NCI-H128 (cell line): ENCODE measurements around the gene STARD5.
"Not testable (repeated sequence)": the region's sequence is repeated elsewhere in the genome, so short reads cannot be mapped to it uniquely, and the experiment has no call there.

ENCODE experiments used
- DNase-seq: peaks from one replicate; lab custom pipeline; 2025; ENCODE audit not compliant: unreplicated experiment; lab: John Stamatoyannopoulos, UW

The STARD5 gene

DNA sequence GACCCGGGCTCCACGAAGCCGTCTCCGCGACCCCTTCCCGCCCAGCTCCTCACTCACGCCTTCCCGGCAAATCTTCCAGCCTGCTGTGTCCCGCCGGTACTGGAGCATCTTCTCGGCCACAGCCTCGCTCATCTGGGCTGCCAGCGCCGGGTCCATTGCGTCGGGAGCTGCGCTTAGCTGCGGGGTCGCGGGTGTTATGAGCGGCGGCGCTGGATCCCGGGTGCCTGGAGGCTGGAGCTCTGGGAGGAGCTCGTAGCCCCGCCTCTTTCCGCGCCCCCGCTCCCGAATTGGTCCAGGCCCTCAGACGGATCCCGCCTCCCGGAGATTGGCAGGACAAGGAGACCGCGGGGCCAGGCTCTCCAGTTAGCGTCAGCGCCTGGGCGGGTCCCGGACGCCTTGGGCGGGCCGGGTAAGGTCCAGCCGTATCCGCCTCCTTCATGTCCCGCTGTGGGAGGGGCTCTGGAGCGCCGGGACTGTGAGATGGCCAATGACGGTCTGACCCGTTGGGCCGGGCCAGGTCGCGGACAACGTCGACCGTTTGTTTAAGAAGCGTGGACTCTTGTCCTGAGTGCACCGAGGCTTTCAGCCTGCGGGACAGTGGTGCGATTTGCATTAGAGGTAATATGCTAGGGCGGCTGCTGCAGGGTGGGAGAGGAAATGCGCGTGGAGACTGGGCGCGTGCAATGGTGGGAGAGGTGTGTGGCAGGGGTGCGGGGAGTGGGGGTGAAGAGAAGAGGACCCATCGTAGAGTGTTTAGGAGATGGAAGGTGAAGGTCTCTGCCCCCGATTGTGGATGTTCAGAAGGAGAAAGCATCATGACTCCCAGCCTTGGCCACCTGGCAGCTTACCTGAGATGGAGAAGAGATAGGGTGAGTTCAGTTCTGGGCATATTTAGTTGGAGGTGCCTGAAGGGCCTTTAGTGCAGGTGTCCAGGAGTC, at the start of gene STARD5:
Gene STARD5 (minus strand): TSS at position 198 of the 938 bp plus-strand sequence. CDS start 42 bp downstream, at position 156.
- peak; percentile 87 for DNase-seq

GRCh38 chr15:81373176-81373575, 49.2 kb upstream of the STARD5 start:
- no peak for DNase-seq

- DNase-seq, result no peak
Measured at GRCh38 chr15:81372575-81372974, 48.6 kb upstream of the STARD5 start.

DNA sequence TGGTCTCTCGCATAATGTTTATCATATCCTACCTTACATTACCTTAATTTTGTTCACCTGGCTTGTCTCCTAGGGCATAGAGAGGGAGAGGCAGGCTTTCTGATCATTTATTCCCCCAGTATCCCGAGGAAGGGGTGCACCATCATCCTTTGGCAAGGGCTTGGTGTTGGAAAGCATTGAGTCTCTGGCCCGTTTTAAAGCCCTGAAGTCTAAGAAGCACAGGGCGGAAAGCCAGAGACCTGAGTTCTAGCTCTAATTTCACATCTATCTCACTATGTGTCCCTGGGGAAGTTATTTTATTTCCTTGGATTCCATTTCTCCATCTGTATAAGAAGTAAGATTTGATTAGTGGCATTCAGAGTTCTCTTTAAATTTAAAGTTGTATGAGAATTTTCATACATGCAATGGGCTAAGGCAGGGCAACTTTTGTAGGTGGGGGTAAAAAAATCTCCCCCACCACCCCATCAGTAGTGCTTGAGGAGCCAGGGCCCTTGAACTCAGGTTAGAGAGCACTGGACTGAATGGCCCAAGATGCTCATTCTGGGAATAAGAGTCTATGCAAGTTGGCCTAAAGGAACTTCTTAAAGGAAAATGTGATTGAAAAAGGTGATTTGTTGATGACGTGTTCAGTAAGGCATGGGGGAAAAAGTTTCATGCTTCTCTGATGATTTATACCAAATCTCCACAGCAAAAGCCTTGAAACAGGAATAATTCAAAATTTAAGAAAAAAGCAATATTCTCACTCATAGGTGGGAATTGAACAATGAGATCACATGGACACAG, 40.0 kb upstream of the STARD5 start:
- DNase-seq, result no peak

DNA sequence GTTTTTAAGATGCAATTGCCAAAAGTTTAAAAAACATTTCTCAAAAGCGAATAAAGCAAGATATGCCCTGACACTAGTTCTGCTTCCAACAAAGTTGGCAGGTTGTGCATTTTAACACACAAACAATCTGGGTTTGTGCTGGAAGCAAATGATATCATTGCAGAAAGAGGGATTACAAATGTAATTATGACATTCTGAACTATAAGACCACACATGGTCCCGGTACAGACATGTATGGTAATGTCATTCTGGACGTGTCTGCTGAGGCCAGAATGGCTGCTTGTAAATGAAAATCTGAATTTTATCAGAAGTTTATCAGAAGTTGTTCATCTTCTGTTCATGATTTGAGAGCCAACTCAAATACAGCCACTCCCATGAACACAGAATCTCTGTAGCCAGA, 39.3 kb upstream of the STARD5 start:
- no peak for DNase-seq

GRCh38 chr15:81362790-81363189, 38.8 kb upstream of the STARD5 start:
- DNase-seq, result no peak

DNA sequence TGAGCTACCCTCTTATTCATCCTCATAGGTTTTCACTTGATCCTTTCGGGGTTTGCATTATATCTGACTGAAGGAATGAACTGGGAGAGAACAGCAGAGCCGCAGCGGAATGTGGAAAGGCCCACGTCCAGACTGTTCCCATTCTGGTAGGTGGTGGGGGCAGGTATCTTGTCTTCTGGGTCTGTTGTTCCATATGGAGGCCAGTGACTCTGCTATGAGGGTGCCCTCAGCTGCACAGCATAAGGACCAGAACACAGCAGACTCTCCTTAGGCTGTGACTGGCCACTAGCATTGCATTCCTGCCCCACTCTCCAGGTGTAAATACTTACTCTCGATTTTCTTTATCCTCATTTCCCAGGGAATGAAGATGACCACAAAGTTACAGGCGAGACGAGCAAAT, 38.0 kb upstream of the STARD5 start:
- no peak for DNase-seq

- no peak for DNase-seq
Measured at GRCh38 chr15:81360491-81360890, 36.5 kb upstream of the STARD5 start.

GRCh38 chr15:81358248-81358647, 34.3 kb upstream of the STARD5 start:
- DNase-seq, result no peak

DNA sequence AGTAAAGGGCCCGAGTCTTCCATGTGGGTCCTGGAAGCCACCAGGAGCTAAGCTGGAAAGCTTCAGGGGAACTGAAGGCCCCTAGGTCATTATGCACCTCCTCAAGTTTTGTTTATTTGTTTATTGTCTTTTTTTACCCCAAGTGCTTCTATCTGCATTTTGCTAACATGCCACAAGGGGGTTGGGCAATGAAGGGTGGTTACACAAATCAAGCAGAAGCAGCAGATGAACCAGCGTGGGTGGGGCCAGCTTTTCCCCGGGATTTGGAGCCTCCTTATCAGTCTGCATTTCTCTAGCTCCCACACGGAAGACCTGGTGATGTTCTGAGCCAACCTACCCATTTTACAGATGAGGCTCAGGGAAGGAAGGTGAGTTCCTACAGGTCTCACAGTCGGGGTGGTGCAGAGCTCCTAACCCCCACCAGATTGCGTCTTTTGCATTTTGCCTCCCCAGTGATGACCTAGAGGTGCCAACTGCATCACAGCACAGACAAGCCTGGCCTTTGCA, 33.3 kb upstream of the STARD5 start:
- no peak for DNase-seq

DNA sequence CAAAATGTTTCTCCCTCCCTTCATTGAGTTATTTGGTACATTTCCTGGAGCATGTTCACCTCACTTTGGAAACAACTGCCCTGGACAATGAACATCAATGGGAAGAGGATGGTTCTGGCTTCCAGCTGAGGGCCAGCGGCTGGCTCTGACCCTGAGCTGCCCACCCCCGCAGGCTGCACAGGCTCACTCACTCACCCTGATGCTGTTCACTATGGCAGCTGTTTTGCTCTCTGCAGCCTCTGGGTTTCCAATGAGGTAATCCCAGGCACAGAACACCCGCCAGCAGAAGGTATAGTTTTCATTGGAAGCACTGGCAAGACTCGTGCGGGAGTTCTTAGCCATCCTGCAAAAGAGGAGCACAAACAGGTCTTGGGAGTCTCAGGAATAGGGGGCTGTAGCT, 32.3 kb upstream of the STARD5 start:
- no peak for DNase-seq

DNA sequence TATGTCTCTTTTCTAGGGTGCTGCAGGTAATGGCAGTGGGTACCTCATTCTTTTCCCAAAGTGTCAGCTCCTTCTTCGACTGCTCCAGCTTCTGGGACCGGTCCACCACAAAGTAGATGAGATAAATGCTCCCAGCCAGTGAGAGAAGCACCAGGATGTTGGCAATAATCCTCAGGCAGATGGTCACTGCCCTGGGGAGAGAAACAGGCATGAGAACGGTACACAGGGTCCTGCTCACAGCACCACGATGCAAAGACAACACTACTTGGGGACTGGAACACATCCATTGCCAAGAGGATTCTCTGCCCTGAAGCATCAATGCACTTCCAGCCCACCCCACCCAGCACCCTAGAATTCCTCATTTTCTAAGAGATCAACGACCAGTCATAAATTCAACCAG, 27.7 kb upstream of the STARD5 start:
- no peak for DNase-seq

DNA sequence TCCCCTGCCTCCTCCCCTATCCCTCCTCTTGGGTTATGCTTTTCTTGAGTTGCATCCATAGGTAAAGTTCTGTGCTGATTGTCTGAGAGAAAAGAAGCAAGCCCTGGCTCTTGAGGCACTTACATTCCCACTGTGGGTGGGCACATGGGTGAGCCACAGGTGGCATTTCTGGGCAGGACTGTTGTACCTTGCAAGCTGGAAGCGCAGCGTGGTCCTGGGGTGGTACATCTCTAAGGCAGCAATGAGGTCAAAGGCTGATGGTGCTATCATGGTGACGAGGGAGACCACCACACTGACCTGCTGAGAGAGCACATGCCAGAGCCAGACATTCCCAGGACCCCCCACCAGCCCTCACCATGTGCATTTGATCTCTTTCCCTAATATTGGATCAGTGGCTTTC, 25.3 kb upstream of the STARD5 start:
- DNase-seq, result no peak

DNA sequence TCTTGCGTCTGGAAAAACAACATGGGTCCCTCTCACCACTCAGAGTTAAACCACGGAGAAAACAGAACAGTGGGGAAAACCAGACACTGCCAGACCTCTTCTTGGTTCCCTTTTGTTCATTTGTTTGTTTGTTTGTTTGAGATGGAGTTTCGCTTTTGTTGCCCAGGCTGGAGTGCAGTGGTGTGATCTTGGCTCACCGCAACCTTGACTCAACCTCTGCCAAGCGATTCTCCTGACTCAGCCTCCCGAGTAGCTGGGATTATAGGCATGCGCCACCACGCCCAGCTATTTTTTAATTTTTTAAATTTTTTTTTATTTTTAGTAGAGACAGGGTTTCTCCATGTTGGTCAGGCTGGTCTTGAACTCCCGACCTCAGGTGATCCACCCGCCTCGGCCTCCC, 24.8 kb upstream of the STARD5 start:
- not testable (repeated sequence) for DNase-seq

DNA sequence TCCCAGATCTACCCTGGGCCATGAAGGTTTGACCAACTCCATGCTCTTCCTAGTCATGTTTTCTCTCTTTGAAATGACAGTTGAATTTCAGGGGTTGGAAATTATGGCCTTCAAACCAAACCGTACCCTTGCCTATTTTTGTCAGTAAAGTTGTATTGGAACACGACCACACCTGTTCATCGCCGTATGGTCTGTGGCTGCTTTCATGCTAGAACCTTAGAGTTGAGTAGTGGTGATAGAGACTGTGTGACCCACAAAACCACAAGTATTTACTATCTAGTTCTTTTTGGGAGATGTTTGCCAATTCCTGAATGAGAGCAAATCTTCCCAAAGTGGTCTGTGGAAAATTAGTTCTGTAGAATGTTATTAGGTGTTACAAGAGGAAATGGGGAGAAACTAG, 24.0 kb upstream of the STARD5 start:
- DNase-seq, result no peak

GRCh38 chr15:81346611-81347010, 22.7 kb upstream of the STARD5 start:
- no peak for DNase-seq

DNA sequence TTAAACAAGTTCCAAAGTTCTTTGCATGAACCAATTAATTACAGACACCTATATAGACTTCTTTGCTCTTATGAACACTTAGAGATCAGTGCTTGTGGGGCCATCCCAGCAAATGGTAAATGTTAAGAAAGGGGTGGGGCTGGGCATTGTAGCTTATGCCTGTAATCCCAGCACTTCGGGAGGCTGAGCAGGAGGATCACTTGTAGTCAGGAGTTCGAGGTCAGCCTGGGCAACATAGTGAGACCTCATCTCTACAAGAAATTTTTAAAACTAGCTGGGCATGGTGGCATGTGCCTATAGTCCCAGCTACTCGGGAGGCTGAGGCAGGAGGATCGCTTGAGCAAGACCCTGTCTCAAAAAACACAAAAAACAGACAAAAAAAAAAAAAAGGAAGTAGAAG, 19.4 kb upstream of the STARD5 start:
- DNase-seq, result no peak

GRCh38 chr15:81341351-81341750, 17.4 kb upstream of the STARD5 start:
- DNase-seq, result no peak

DNA sequence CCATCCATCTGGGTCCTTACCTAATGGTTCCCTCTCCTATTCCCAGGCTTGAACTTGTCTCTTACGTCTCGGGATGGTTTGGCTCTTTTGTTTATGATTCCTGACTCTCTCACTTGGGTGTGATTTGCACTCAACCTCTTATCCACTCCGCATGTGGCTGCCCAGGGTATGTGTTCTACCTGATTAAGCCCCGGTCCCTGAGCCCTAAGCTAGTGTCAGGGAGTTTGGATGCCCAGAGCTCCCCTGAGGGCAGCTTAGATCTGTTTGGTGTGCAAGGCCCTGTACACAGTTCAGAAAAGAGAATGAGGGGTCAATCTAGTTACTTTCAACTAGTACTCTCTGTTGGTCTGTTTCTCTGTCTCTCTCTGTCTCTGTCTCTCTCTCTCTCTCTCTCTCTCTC, 15.9 kb upstream of the STARD5 start:
- no peak for DNase-seq

DNA sequence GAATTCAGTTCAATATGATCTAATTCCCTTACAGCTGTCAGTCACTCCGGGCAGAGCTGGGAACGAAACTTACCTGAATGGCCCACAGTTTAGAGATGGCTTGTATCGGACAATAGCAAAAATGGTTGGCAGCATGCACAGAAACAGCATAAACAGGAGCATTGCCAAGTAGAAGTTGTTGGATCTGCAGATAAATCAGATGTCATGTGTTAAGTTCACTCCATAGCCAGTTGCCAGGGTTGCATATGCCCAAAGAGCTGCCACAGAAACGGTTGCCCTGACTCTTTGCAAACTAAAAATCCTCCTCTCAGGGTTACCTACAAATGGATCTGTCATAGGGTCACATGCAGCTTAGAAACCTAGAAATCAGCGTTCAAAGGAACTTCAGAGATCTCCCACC, 15.4 kb upstream of the STARD5 start:
- no peak for DNase-seq

DNA sequence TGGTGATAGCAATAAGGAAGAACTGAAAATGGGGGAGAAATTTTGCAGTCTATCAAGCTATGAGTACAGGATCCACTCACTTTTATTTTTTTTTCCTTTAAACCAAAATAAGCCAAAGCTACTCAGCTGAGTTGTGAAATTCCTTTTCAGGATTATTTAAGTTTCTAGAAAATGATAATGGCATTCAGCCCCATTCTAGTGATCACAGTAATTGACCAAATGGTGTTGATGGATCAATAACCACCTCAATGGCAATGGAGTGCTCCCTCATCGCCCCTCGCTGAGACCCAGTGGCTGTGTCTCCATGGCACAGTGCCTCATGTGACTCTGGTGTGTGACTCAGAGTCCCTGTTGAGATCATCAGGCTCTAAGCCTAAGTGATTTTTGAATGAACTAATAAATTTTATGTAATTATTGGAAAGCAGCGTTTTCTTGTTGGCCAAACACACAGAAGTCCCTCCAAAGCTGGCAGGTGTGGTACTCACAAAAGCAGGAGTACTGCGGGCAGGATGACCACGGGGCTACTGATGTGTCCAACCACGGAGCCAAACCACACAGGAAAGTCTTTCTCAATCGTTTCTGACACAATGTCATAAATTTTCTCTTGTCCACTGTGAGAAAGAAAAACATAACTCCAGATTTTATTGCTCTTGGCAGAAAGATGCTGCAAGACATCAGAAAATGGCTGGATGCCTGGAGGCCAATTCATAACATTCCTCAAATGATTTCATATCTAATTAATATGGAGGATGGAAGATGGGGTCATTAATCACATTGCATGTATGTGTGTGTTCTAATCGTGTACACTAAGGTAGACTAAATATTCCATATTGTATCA, 14.4 kb upstream of the STARD5 start:
- no peak for DNase-seq
